Upper lobe of left lung (tissue), 6 donors: ENCODE measurements around the gene MGME1. TPM values are rescaled to one million over a fixed set of nuclear protein-coding genes. Genes with fewer than 3 reads are reported as not detected.

Experiments
- ATAC-seq, 2 donors: fragments of 200-7000 bp; cut with Tn5 transposase; one replicate each; pipeline ENCODE4 v1.9.1; 2022; ENCODE audit warnings: mild to moderate bottlenecking in 2 of 2, moderate library complexity in 2 of 2; ENCODE audit not compliant: low FRiP score in 2 of 2
- DNase-seq, 2 donors: peaks; one replicate each; pipeline ENCODE4 v3.0.0-alpha.2; 2019 to 2020
- H3K27ac ChIP-seq, 4 donors: fragments of 200-600 bp; sonication (generic); one replicate each; pipeline ENCODE4 v1.5.1; 2016 to 2019
- H3K27me3 ChIP-seq, 4 donors: fragments of 200-600 bp; sonication (generic); one replicate each; pipeline ENCODE4 v1.5.1; 2017 to 2019
- H3K36me3 ChIP-seq, 4 donors: fragments of 200-600 bp; sonication (generic); one replicate each; pipeline ENCODE4 v1.5.1; 2016 to 2019
- H3K4me1 ChIP-seq, 4 donors: fragments of 200-600 bp; sonication (generic); one replicate each; pipeline ENCODE4 v1.5.1; 2018 to 2019
- H3K4me3 ChIP-seq, 4 donors: fragments of 200-600 bp; sonication (generic); one replicate each; pipeline ENCODE4 v1.5.1; 2017 to 2019; ENCODE audit warnings: mild to moderate bottlenecking in 2 of 4, moderate library complexity in 1 of 4
- H3K9me3 ChIP-seq, 4 donors: fragments of 200-600 bp; sonication (generic); one replicate each; pipeline ENCODE4 v1.5.1; 2018 to 2019
- EP300 ChIP-seq, 4 donors: sonication (generic); formaldehyde crosslinking; IDR thresholded peaks; one replicate each; pipeline ENCODE4 v1.5.1; 2017; ENCODE audit warnings: antibody characterized with exemption in 4 of 4, control low read depth in 2 of 4
- POLR2A ChIP-seq, 4 donors: fragments of 450-650 bp; IDR thresholded peaks; one replicate each; pipeline ENCODE4 v1.5.1; 2016 to 2017; ENCODE audit warnings: antibody characterized with exemption in 4 of 4, mild to moderate bottlenecking in 2 of 4
- POLR2AphosphoS5 ChIP-seq, 2 donors: sonication (generic); formaldehyde crosslinking; IDR thresholded peaks; one replicate each; pipeline ENCODE4 v1.5.1; 2017; ENCODE audit warnings: antibody characterized with exemption in 2 of 2
- WGBS, 2 donors: methylation state at CpG; one replicate each; pipeline ENCODE4 v1.1.5; 2017 to 2018; 5-methylcytosine and 5-hydroxymethylcytosine counted together
- total RNA-seq, 6 donors: library from RNA; depleted of rRNA in 4 of 6; stranded (reverse); fragments of >200 nt in 4 of 6; gene quantifications; one replicate each; pipeline versions ENCODE4 v1.1.0 to v1.2.1, GENCODE V29; 2016 to 2021
- TF ChIP-seq, protein P1 (sequence below), 6 experiments: fragments of 450-650 bp in 4 of 6; fragments of 200-600 bp in 2 of 6; sonication (generic) in 2 of 6; IDR thresholded peaks; one replicate each; pipeline ENCODE4 v1.5.1; 2016 to 2019; ENCODE audit warnings: antibody characterized with exemption in 6 of 6
- donor health status: DM: no; HTN: no; CAD: no; lungs with moderate emphysema.
- donor health status: DM: no; HTN: yes; CAD: no; lungs with severe emphysema.

MGME1 gene
- total RNA-seq, 6 donors from 2014 or later: 9.4 to 22.0 (median 13.3) TPM

DNA sequence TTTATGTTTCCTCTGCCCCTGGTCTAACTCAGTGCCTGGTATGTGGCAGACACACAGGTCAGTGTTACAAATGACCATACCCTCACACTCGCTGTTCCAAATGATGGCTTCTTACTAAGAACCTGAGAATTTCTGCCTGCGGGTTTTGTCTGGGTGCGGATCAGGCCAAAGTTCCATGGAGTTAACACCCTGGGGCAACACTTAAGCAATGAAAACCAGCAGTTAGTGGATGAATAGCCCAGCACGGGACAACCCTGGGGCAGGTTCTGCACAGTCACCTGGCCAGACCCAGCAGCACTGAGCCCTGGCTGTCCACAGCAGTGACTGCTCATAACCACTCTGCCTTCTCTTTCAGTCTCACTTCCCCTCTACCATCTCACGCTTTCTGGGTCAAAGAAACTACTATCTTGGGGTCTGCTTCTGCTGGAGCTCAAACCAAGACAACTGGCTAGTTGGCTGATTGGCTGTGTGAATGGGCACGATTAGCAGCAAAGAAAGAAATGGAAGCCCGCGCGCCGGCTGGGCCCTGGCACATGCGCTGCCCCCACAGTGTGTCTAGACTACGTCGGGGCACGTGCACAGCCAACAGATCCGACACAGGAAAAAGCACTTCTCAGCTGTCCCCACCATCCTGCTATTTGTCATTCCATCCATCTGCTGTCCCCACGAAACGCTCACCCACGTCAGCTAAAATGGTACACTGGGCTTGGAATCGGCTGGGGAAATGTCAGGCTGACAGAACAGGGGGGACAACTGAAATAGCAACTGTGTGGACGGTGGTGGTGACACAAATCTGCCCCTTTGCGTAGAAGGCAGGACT, 36.6 kb downstream of the MGME1 start:
- Histone ChIP-seq H3K27me3 (no peaks in the 10 kb centered on the region), H3K27ac (peak overlapping the region in 1 of 4 donors; percentile 52), H3K9me3 (no peaks in the 10 kb centered on the region), H3K4me3 (no peak overlapping the region), H3K4me1 (peaks cover 0 to 26% (median 9%) of the 10 kb centered on the region in 4 donors), H3K36me3 (no peaks in the 10 kb centered on the region)
- 75 to 76% methylated on average over 21 of the region's 21 CpGs for WGBS, 2 donors
- peak in 1 of 2 donors; percentile 34 for ATAC-seq
- TF ChIP-seq POLR2AphosphoS5 (IDR thresholded peaks at IDR 0.05) (no peak), POLR2A (IDR thresholded peaks at IDR 0.05) (no peak), EP300 (IDR thresholded peaks at IDR 0.05) (no peak)
- TF ChIP-seq, protein P1, sequence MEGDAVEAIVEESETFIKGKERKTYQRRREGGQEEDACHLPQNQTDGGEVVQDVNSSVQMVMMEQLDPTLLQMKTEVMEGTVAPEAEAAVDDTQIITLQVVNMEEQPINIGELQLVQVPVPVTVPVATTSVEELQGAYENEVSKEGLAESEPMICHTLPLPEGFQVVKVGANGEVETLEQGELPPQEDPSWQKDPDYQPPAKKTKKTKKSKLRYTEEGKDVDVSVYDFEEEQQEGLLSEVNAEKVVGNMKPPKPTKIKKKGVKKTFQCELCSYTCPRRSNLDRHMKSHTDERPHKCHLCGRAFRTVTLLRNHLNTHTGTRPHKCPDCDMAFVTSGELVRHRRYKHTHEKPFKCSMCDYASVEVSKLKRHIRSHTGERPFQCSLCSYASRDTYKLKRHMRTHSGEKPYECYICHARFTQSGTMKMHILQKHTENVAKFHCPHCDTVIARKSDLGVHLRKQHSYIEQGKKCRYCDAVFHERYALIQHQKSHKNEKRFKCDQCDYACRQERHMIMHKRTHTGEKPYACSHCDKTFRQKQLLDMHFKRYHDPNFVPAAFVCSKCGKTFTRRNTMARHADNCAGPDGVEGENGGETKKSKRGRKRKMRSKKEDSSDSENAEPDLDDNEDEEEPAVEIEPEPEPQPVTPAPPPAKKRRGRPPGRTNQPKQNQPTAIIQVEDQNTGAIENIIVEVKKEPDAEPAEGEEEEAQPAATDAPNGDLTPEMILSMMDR (IDR thresholded peaks at IDR 0.05): no peak
- DNase-seq: peak; percentile 15 to 58

- ATAC-seq (peak in 1 of 2 donors; percentile 8), DNase-seq (peak in 1 of 2 donors; percentile 21)
- peak in 1 of 2 donors; percentile 40 for TF ChIP-seq POLR2AphosphoS5 (IDR thresholded peaks at IDR 0.05)
- TF ChIP-seq POLR2A (IDR thresholded peaks at IDR 0.05): no peak
- peak in 2 of 4 donors; percentile 27 to 60 for TF ChIP-seq EP300 (IDR thresholded peaks at IDR 0.05)
- 62% methylated on average over 6 of the region's 6 CpGs for WGBS, 2 donors
- Histone ChIP-seq H3K36me3 (no peaks in the 10 kb centered on the region), H3K27me3 (no peaks in the 10 kb centered on the region), H3K4me1 (peaks cover 0 to 26% (median 9%) of the 10 kb centered on the region in 4 donors), H3K4me3 (no peak overlapping the region), H3K9me3 (no peaks in the 10 kb centered on the region), H3K27ac (peak overlapping the region in 1 of 4 donors; percentile 52)
Observed at GRCh38 chr20:18005990-18006364, 37.2 kb downstream of the MGME1 start.

DNA sequence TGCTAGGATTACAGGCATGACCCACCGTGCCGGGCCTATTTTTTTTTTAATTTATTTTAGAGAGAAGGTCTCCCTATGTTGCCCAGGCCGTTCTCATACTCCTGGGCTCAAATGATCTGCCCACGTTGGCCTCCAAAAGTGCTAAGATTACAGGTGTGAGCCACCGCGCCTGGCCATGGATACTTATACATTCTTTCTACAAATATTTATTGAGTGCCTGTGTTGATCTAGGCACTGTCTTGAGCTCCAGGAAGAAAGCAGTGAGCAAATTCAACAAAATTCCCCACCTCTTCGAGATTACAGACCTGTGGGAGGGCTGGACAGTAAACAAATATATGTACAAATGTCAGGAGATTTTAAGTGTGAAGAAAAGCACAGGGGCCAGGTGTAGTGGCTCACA, 37.9 kb downstream of the MGME1 start:
- no peaks in the 10 kb centered on the region for H3K9me3 ChIP-seq
- H3K4me3 ChIP-seq: no peak overlapping the region
- H3K27me3 ChIP-seq: no peaks in the 10 kb centered on the region
- H3K4me1 ChIP-seq: peaks cover 0 to 21% (median 9%) of the 10 kb centered on the region in 4 donors
- no peak for ATAC-seq
- no peaks in the 10 kb centered on the region for H3K36me3 ChIP-seq
- TF ChIP-seq, protein P1 (IDR thresholded peaks at IDR 0.05): no peak
- TF ChIP-seq POLR2AphosphoS5 (IDR thresholded peaks at IDR 0.05) (no peak), POLR2A (IDR thresholded peaks at IDR 0.05) (no peak), EP300 (IDR thresholded peaks at IDR 0.05) (no peak)
- H3K27ac ChIP-seq: peak overlapping the region in 1 of 4 donors; percentile 35
- WGBS, 2 donors: 73% methylated on average over 7 of the region's 7 CpGs
- DNase-seq: no peak

DNA sequence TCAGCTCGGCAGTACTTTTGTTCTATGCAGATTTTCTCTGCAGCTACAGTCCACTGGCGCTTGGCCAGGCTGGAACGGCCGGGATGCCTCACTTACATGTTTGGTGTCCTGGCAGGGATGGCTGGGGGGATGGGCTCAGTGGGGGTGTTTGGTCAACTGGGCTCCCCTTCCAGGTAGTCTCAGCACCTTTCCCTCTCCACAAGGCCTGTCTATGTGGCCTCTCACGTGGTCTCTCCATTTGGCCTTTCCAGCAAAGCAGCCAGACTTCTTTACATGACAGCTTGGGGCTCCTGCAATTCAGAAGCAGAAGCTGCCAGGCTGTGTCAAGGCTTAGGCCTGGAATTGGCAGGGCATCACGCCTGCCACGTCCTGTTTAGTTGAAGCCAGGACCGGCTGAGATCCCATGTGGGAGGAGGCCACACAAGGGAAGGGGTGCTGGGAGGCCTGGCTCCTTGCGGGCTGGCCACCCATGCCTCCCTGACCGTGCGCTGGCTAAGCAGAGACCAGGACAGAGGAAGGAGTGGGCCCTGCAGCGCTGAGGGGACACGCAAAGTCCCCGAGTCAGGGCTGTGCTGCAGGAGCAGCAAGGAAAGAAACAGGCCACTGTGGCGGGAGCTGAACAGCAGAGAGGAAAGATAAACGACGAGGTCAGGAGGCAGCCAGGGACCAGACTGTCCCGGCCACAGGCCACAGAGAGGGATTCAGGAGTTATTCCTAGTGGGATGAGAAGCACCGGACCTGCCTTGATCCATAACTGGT, 38.9 kb downstream of the MGME1 start:
- peak; percentile 31 to 55 for ATAC-seq
- Histone ChIP-seq H3K9me3 (no peaks in the 10 kb centered on the region), H3K4me3 (no peak overlapping the region), H3K36me3 (no peaks in the 10 kb centered on the region), H3K27me3 (no peaks in the 10 kb centered on the region), H3K27ac (peak overlapping the region in 2 of 4 donors; percentile 45 to 52), H3K4me1 (peaks cover 0 to 20% (median 9%) of the 10 kb centered on the region in 4 donors)
- WGBS, 2 donors: 70 to 82% methylated on average over 14 to 19 of the region's 19 CpGs
- DNase-seq: peak; percentile 21 to 77
- TF ChIP-seq POLR2AphosphoS5 (IDR thresholded peaks at IDR 0.05) (no peak), EP300 (IDR thresholded peaks at IDR 0.05) (no peak), POLR2A (IDR thresholded peaks at IDR 0.05) (no peak)
- TF ChIP-seq, protein P1 (IDR thresholded peaks at IDR 0.05): no peak

DNA sequence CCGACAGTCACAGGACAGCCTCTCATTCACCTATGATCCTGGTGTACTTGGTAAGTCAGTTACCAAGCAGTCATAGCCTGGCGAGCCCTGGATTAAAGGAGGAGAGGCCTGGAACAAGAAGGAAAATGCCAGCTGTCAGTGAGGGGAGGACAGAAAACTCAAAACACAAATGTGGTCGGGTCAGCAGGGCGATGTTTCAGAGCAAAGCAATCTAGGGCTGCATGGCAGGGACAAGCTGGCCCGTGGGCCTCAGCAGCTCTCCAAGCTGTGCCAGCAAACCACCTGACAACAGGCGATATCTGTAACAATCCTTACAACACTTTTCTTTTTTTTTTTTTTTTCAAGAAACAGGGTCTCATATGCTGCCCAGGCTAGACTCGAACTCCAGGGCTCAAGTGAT, 40.3 kb downstream of the MGME1 start:
- ATAC-seq: no peak
- no peak overlapping the region for H3K27ac ChIP-seq
- 77 to 81% methylated on average over 7 of the region's 7 CpGs for WGBS, 2 donors

More for the DNA sequence above, 40.3 kb downstream of the MGME1 start:
- H3K9me3 ChIP-seq: no peaks in the 10 kb centered on the region
- H3K36me3 ChIP-seq: no peaks in the 10 kb centered on the region
- H3K4me1 ChIP-seq: peaks cover 0 to 20% (median 9%) of the 10 kb centered on the region in 4 donors
- H3K4me3 ChIP-seq: no peak overlapping the region
- no peaks in the 10 kb centered on the region for H3K27me3 ChIP-seq
- DNase-seq: no peak
- TF ChIP-seq, protein P1 (IDR thresholded peaks at IDR 0.05): no peak
- no peak for TF ChIP-seq POLR2A (IDR thresholded peaks at IDR 0.05)
- no peak for TF ChIP-seq POLR2AphosphoS5 (IDR thresholded peaks at IDR 0.05)
- no peak for TF ChIP-seq EP300 (IDR thresholded peaks at IDR 0.05)
